Keratinocyte (primary cell): ENCODE results near the gene ITGB1BP1. TPM values are rescaled to one million over a fixed set of nuclear protein-coding genes. Genes with fewer than 3 reads are reported as not detected.

ENCODE experiments used
- DNase-seq: peaks from one replicate; pipeline ENCODE4 v3.0.0-alpha.2; 2011; ENCODE audit warnings: low read depth, missing footprints, low spot score
- FAIRE-seq: peaks from 2 replicates; lab custom pipeline; 2011; peaks lifted over from hg19 to GRCh38; lab: Jason Lieb, UNC
- H2AFZ ChIP-seq: 2 replicates; pipeline ENCODE4 v1.6.0; 2012; ENCODE audit warnings: low read length, control low read depth, inconsistent platforms; ENCODE audit not compliant: control insufficient read depth
- H3K27ac ChIP-seq: 2 replicates; pipeline ENCODE4 v1.5.1; 2011; ENCODE audit warnings: low read length; ENCODE audit not compliant: control insufficient read depth, insufficient read depth
- H3K27me3 ChIP-seq: 3 replicates; pipeline ENCODE4 v1.6.0; 2011; ENCODE audit warnings: low read length; ENCODE audit not compliant: control insufficient read depth, insufficient read depth; ENCODE audit errors: extremely low read depth
- H3K36me3 ChIP-seq, 2 experiments: 2 replicates in 1 of 2; 3 replicates in 1 of 2; pipeline ENCODE4 v1.5.1; 2011; ENCODE audit warnings: low read length in 2 of 2, mild to moderate bottlenecking in 1 of 2; ENCODE audit not compliant: control insufficient read depth in 2 of 2, insufficient read depth in 2 of 2; ENCODE audit errors: extremely low read depth in 1 of 2
- H3K4me1 ChIP-seq: 3 replicates; pipeline ENCODE4 v1.5.1; 2011; ENCODE audit warnings: low read length; ENCODE audit not compliant: control insufficient read depth, insufficient read depth; ENCODE audit errors: extremely low read depth
- H3K4me2 ChIP-seq: 3 replicates; pipeline ENCODE4 v1.6.0; 2011; ENCODE audit warnings: low read depth, low read length; ENCODE audit not compliant: control insufficient read depth, insufficient read depth; ENCODE audit errors: extremely low read depth
- H3K4me3 ChIP-seq, 3 experiments: fragments of 200-600 bp in 1 of 3; sonication (generic) in 1 of 3; 2 replicates in 2 of 3; 3 replicates in 1 of 3; pipeline ENCODE4 v1.5.1; 2011 to 2016; ENCODE audit warnings: low read length in 3 of 3, mild to moderate bottlenecking in 3 of 3, control low read depth in 2 of 3, inconsistent platforms in 1 of 3, low read depth in 1 of 3, mixed read lengths in 1 of 3, mixed run types in 1 of 3, moderate library complexity in 1 of 3; ENCODE audit not compliant: control insufficient read depth in 2 of 3, insufficient read depth in 2 of 3; ENCODE audit errors: extremely low read depth in 1 of 3
- H3K79me2 ChIP-seq: 2 replicates; pipeline ENCODE4 v1.6.0; 2012; ENCODE audit warnings: low read length; ENCODE audit not compliant: control insufficient read depth, insufficient read depth
- H3K9ac ChIP-seq: 3 replicates; pipeline ENCODE4 v1.6.0; 2011; ENCODE audit warnings: low read length; ENCODE audit not compliant: control insufficient read depth, insufficient read depth; ENCODE audit errors: extremely low read depth
- H3K9me1 ChIP-seq: 3 replicates; pipeline ENCODE4 v1.6.0; 2011; ENCODE audit warnings: low read length; ENCODE audit not compliant: control insufficient read depth, insufficient read depth; ENCODE audit errors: extremely low read depth
- H3K9me3 ChIP-seq: 2 replicates; pipeline ENCODE4 v1.5.1; 2012; ENCODE audit warnings: low read depth, low read length; ENCODE audit not compliant: control insufficient read depth
- H4K20me1 ChIP-seq: 3 replicates; pipeline ENCODE4 v1.6.0; 2011; ENCODE audit warnings: low read length; ENCODE audit not compliant: control insufficient read depth, insufficient read depth; ENCODE audit errors: extremely low read depth
- EZH2 ChIP-seq: IDR thresholded peaks from one replicate; pipeline ENCODE4 v1.6.1; 2012; ENCODE audit warnings: inconsistent platforms, mild to moderate bottlenecking, low read length, moderate library complexity
- dilution Hi-C: fragments of 300-500 bp; cut with MboI; formaldehyde crosslinking; loops from one replicate; pipeline ENCODE4 v1.7.0; 2020; ENCODE audit warnings: low sequenced_read_pairs; ENCODE audit not compliant: extremely low pct_ligation_motif_present
- polyA plus RNA-seq, 5 experiments: library from polyadenylated mRNA; depleted of rRNA in 3 of 5; stranded (reverse) in 3 of 5; stranded (forward) in 1 of 5; unstranded in 1 of 5; fragments of >200 nt; gene quantifications; 1 replicate in 1 of 5; 2 replicates in 3 of 5; 3 replicates in 1 of 5; pipeline versions ENCODE4 v1.2.1 to v1.2.3, GENCODE V29; 2011 to 2012; ENCODE audit warnings: missing spikeins in 2 of 5, low read depth in 1 of 5, low replicate concordance in 1 of 5
- TF ChIP-seq, protein P1 (sequence below), 3 experiments: IDR thresholded peaks in 1 of 3; conservative IDR thresholded peaks in 1 of 3; optimal IDR thresholded peaks in 1 of 3; 2 replicates in 2 of 3; 3 replicates in 1 of 3; pipeline versions ENCODE3 to v1.5.1; 2011; ENCODE audit warnings: low read length in 3 of 3, mild to moderate bottlenecking in 3 of 3, moderate library complexity in 2 of 3, control low read depth in 1 of 3, inconsistent platforms in 1 of 3; ENCODE audit not compliant: insufficient read depth in 2 of 3; ENCODE audit errors: extremely low read depth in 1 of 3

Gene ITGB1BP1
- polyA plus RNA-seq, 1 donor (not counting 4 experiments of a cell fraction or from before 2014, with no cell fraction given): 169 TPM

- H3K9me1 ChIP-seq: no peaks in the 10 kb centered on the region
- DNase-seq (no peak), FAIRE-seq (no peak)
- no peak overlapping the region for H3K4me3 ChIP-seq
- H3K9me3 ChIP-seq: no peaks in the 10 kb centered on the region
- no peaks in the 10 kb centered on the region for H4K20me1 ChIP-seq
- no peak for TF ChIP-seq EZH2
- TF ChIP-seq, protein P1, sequence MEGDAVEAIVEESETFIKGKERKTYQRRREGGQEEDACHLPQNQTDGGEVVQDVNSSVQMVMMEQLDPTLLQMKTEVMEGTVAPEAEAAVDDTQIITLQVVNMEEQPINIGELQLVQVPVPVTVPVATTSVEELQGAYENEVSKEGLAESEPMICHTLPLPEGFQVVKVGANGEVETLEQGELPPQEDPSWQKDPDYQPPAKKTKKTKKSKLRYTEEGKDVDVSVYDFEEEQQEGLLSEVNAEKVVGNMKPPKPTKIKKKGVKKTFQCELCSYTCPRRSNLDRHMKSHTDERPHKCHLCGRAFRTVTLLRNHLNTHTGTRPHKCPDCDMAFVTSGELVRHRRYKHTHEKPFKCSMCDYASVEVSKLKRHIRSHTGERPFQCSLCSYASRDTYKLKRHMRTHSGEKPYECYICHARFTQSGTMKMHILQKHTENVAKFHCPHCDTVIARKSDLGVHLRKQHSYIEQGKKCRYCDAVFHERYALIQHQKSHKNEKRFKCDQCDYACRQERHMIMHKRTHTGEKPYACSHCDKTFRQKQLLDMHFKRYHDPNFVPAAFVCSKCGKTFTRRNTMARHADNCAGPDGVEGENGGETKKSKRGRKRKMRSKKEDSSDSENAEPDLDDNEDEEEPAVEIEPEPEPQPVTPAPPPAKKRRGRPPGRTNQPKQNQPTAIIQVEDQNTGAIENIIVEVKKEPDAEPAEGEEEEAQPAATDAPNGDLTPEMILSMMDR (optimal IDR thresholded peaks at IDR 0.05 in 1 of 3, IDR thresholded peaks at IDR 0.05 in 1 of 3, conservative IDR thresholded peaks at IDR 0.05 in 1 of 3; ENCODE audit: extremely low read depth in 1 of 3, insufficient read depth in 2 of 3, low read length in 3 of 3): no peak
- no peaks in the 10 kb centered on the region for H3K79me2 ChIP-seq
- peaks cover 19 to 20% of the 10 kb centered on the region in 2 experiments for H3K36me3 ChIP-seq
- H2AFZ ChIP-seq: no peak overlapping the region
- no peak overlapping the region for H3K4me2 ChIP-seq
- no peak overlapping the region for H3K9ac ChIP-seq
- dilution Hi-C loops: no loop called here
- H3K4me1 ChIP-seq: no peaks in the 10 kb centered on the region
- no peak overlapping the region for H3K27ac ChIP-seq
- no peaks in the 10 kb centered on the region for H3K27me3 ChIP-seq
These were observed 16.6 kb downstream of the ITGB1BP1 start for GRCh38 chr2:9406529-9407362.

GRCh38 chr2:9405636-9406035 lies 17.7 kb downstream of the ITGB1BP1 start:
- H3K27ac ChIP-seq: no peak overlapping the region
- no peaks in the 10 kb centered on the region for H4K20me1 ChIP-seq
- H3K9ac ChIP-seq: no peak overlapping the region
- no peaks in the 10 kb centered on the region for H3K9me3 ChIP-seq
- no peak for DNase-seq
- no peak overlapping the region for H3K4me2 ChIP-seq
- no peak overlapping the region for H2AFZ ChIP-seq
- no peak overlapping the region for H3K4me3 ChIP-seq
- peaks cover 26 to 31% of the 10 kb centered on the region in 2 experiments for H3K36me3 ChIP-seq
- no peaks in the 10 kb centered on the region for H3K27me3 ChIP-seq
- no peaks in the 10 kb centered on the region for H3K9me1 ChIP-seq
- dilution Hi-C loops: no loop called here
- H3K79me2 ChIP-seq: no peaks in the 10 kb centered on the region
- no peak for TF ChIP-seq EZH2
- TF ChIP-seq, protein P1 (optimal IDR thresholded peaks at IDR 0.05 in 1 of 3, IDR thresholded peaks at IDR 0.05 in 1 of 3, conservative IDR thresholded peaks at IDR 0.05 in 1 of 3; ENCODE audit: extremely low read depth in 1 of 3, insufficient read depth in 2 of 3, low read length in 3 of 3): no peak
- no peak for FAIRE-seq
- no peaks in the 10 kb centered on the region for H3K4me1 ChIP-seq
